ENCODE data around the gene SLC44A3. TPM values are rescaled to one million over a fixed set of nuclear protein-coding genes. Genes with fewer than 3 reads are reported as not detected.

SLC44A3 gene
- total RNA-seq, 2 donors from 2014 or later, result 55.4 to 71.4 TPM

DNA sequence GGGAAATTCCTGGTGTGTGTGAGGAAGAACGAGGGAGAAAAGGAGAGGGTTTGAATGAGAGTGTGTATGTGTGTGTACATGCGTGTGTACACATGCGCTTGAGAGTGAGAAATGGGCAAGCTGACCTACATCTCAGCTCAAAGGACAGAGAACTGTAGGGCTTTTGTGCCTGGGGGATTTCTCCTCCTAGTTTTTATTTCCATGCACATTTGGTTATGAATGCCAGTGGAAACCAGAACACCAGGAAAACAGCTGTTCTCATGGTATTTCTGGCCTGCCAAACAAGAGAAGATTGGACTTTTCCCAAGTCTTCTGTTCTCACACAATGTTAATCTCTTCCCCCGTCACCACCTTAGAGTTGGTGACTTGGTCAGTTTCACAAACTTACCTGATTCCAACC is 45.2 kb downstream of the SLC44A3 start:
- Histone ChIP-seq H3K27me3 (no peaks in the 10 kb centered on the region), H3K4me1 (no peaks in the 10 kb centered on the region), H3K36me3 (peaks cover 4% of the 10 kb centered on the region), H3K4me3 (no peak overlapping the region), H3K9me3 (no peaks in the 10 kb centered on the region), H3K9ac (ENCODE audit: low read depth in 2 of 2, low read length in 2 of 2) (no peak overlapping the region), H3K27ac (peak overlapping the region; percentile 70)
- intact Hi-C loops (cut with DNase I), result no loop called here
- TF ChIP-seq, protein P1, sequence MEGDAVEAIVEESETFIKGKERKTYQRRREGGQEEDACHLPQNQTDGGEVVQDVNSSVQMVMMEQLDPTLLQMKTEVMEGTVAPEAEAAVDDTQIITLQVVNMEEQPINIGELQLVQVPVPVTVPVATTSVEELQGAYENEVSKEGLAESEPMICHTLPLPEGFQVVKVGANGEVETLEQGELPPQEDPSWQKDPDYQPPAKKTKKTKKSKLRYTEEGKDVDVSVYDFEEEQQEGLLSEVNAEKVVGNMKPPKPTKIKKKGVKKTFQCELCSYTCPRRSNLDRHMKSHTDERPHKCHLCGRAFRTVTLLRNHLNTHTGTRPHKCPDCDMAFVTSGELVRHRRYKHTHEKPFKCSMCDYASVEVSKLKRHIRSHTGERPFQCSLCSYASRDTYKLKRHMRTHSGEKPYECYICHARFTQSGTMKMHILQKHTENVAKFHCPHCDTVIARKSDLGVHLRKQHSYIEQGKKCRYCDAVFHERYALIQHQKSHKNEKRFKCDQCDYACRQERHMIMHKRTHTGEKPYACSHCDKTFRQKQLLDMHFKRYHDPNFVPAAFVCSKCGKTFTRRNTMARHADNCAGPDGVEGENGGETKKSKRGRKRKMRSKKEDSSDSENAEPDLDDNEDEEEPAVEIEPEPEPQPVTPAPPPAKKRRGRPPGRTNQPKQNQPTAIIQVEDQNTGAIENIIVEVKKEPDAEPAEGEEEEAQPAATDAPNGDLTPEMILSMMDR (IDR thresholded peaks at IDR 0.05), result no peak
- DNase-seq, result no peak

GRCh38 chr1:94866164-94866807 is 46.1 kb downstream of the SLC44A3 start:
- Histone ChIP-seq H3K9me3 (no peaks in the 10 kb centered on the region), H3K36me3 (peaks cover 4% of the 10 kb centered on the region), H3K27me3 (no peaks in the 10 kb centered on the region), H3K4me3 (no peak overlapping the region), H3K27ac (peak overlapping the region; percentile 70), H3K4me1 (no peaks in the 10 kb centered on the region), H3K9ac (ENCODE audit: low read depth in 2 of 2, low read length in 2 of 2) (no peak overlapping the region)
- DNase-seq, result no peak
- TF ChIP-seq, protein P1 (IDR thresholded peaks at IDR 0.05), result no peak
- intact Hi-C loops (cut with DNase I), result no loop called here

DNA sequence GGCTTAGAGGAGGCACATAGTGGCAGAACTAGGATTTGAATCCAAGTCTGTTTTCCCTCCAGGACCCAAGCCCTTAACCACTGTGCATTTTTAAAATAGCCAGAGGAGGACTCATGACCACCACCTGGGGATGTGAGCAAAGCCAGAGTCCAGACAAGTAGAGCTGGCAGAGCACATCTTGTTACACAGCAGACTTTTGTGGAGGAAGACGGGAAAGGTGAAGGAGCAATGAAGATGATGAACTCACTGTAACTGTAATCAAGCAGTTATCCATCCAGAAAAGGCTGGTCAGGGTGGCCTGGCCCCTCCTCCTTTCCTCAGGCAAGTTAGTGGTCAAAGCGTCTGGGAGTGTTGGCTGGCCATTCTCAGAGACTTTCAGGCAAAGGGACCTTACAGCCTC is 50.9 kb downstream of the SLC44A3 start:
- no peak overlapping the region for H3K4me3 ChIP-seq
- intact Hi-C loops (cut with DNase I), result no loop called here
- no peak for DNase-seq
- H3K9me3 ChIP-seq, result no peaks in the 10 kb centered on the region
- TF ChIP-seq, protein P1 (IDR thresholded peaks at IDR 0.05), result no peak
- peaks cover 4% of the 10 kb centered on the region for H3K36me3 ChIP-seq
- no peak overlapping the region for H3K27ac ChIP-seq
- no peaks in the 10 kb centered on the region for H3K27me3 ChIP-seq
- H3K9ac ChIP-seq (ENCODE audit: low read depth in 2 of 2, low read length in 2 of 2), result no peak overlapping the region
- no peaks in the 10 kb centered on the region for H3K4me1 ChIP-seq

DNA sequence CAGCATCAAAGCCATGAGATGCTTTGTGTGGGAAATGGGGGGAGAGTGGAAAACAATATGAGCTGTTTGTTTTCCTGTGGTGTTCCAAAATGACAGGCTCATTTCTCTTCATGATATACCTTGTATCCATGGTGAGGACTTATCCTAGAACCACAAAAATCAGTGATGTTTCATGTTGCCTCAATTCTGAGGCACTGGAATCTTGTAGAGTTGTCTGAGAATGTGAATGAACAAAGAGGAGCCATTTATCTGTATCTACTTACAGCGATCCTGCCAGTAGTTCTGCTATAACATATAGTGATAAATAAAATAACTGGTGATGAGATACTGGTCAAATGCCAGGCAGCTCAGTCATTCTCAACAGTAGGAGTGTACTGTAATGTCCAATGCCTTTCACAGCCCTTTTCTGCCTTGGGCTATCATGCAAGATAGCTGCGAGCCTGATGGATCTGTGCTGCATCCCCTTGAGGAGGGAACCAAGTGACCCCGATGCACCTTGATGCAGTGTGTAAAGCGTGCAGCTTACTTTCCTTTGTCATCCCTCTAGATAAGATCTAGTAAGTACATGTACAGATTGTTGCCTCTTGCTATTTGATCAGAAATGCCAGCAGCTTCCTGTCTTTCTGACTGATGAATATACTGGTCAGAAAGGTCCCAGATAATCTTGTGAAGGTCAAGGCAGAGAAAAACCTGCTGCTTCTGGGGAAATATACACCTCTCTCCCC is 52.8 kb downstream of the SLC44A3 start:
- no peak overlapping the region for H3K27ac ChIP-seq
- H3K4me1 ChIP-seq, result no peaks in the 10 kb centered on the region
- H3K36me3 ChIP-seq, result peaks cover 4% of the 10 kb centered on the region
- H3K9me3 ChIP-seq, result no peaks in the 10 kb centered on the region
- no peaks in the 10 kb centered on the region for H3K27me3 ChIP-seq
- no peak overlapping the region for H3K9ac ChIP-seq (ENCODE audit: low read depth in 2 of 2, low read length in 2 of 2)
- DNase-seq, result no peak
- H3K4me3 ChIP-seq, result no peak overlapping the region
- intact Hi-C loops (cut with DNase I), result no loop called here
- TF ChIP-seq, protein P1 (IDR thresholded peaks at IDR 0.05), result no peak

- Histone ChIP-seq H3K27ac (no peak overlapping the region), H3K4me1 (no peaks in the 10 kb centered on the region), H3K9me3 (no peaks in the 10 kb centered on the region), H3K4me3 (no peak overlapping the region), H3K9ac (ENCODE audit: low read depth in 2 of 2, low read length in 2 of 2) (no peak overlapping the region), H3K27me3 (no peaks in the 10 kb centered on the region), H3K36me3 (peaks cover 2% of the 10 kb centered on the region)
- intact Hi-C loops (cut with DNase I), result no loop called here
- DNase-seq, result no peak
- TF ChIP-seq, protein P1 (IDR thresholded peaks at IDR 0.05), result no peak
Measured at GRCh38 chr1:94873520-94874351, 53.6 kb downstream of the SLC44A3 start.
